HEK293 (cell line): Measurements from ENCODE around the gene GUF1.

ENCODE experiments used
- CTCF ChIA-PET: fragments of 350-600 bp; formaldehyde crosslinking; extraction: SDS; loops from one replicate; lab custom pipeline; 2021; ENCODE audit warnings: antibody characterized with exemption; lab: Yijun Ruan, JAX
- POLR2A ChIA-PET: fragments of 300-600 bp; formaldehyde crosslinking; extraction: SDS; loops from one replicate; lab custom pipeline; 2020; ENCODE audit warnings: antibody characterized with exemption, inconsistent platforms; lab: Yijun Ruan, JAX
- H3K27ac ChIP-seq: fragments of 200-500 bp; sonication (Bioruptor generic); 2 replicates; pipeline ENCODE4 v1.5.1; 2014; ENCODE audit warnings: low read depth, low read length, control low read depth, inconsistent platforms; ENCODE audit errors: extremely low read depth
- H3K36me3 ChIP-seq, 2 experiments: fragments of 200-500 bp in 1 of 2; sonication (Bioruptor generic) in 1 of 2; 1 replicate in 1 of 2; 2 replicates in 1 of 2; pipeline ENCODE4 v1.5.1; 2014 to 2017; ENCODE audit warnings: inconsistent platforms in 2 of 2, low read length in 2 of 2; ENCODE audit not compliant: control insufficient read depth in 2 of 2, insufficient read depth in 1 of 2
- H3K4me1 ChIP-seq: fragments of 200-500 bp; sonication (Bioruptor generic); 2 replicates; pipeline ENCODE4 v1.5.1; 2014; ENCODE audit warnings: mild to moderate bottlenecking, low read length, inconsistent platforms; ENCODE audit not compliant: control insufficient read depth, insufficient read depth
- H3K4me3 ChIP-seq: 2 replicates; pipeline ENCODE4 v1.5.1; 2011; ENCODE audit warnings: low read depth, mild to moderate bottlenecking, control low read depth, low read length, moderate library complexity
- H3K9me3 ChIP-seq: fragments of 200-500 bp; sonication (Bioruptor generic); 2 replicates; pipeline ENCODE4 v1.5.1; 2014; ENCODE audit warnings: low read depth, low read length, inconsistent platforms; ENCODE audit not compliant: control insufficient read depth, insufficient read depth
- FEZF1 ChIP-seq: fragments of 450-650 bp; formaldehyde crosslinking; IDR thresholded peaks from 2 replicates; pipeline ENCODE4 v1.5.1; 2016; ENCODE audit warnings: missing biosample characterization, missing genetic modification characterization
- HOXA7 ChIP-seq: sonication (generic); formaldehyde crosslinking; IDR thresholded peaks from 2 replicates; pipeline ENCODE4 v1.8.1; 2022; ENCODE audit warnings: missing genetic modification reagents, borderline replicate concordance
- KLF1 ChIP-seq: fragments of 450-650 bp; formaldehyde crosslinking; IDR thresholded peaks from 2 replicates; pipeline ENCODE4 v1.5.1; 2016; ENCODE audit warnings: missing biosample characterization, missing genetic modification characterization
- MEIS1 ChIP-seq: sonication (generic); formaldehyde crosslinking; IDR thresholded peaks from 2 replicates; pipeline ENCODE4 v1.8.1; 2022; ENCODE audit warnings: missing genetic modification reagents, mild to moderate bottlenecking, borderline replicate concordance
- PRDM1 ChIP-seq: fragments of 450-650 bp; formaldehyde crosslinking; IDR thresholded peaks from 2 replicates; pipeline ENCODE4; 2016; ENCODE audit warnings: missing biosample characterization, missing genetic modification characterization
- ZBTB21 ChIP-seq: fragments of 450-650 bp; formaldehyde crosslinking; IDR thresholded peaks from 2 replicates; pipeline ENCODE4 v1.5.1; 2017; ENCODE audit warnings: missing biosample characterization, missing genetic modification characterization
- ZNF169 ChIP-seq: fragments of 450-650 bp; formaldehyde crosslinking; IDR thresholded peaks from 2 replicates; pipeline ENCODE4 v1.5.1; 2016; ENCODE audit warnings: missing biosample characterization, missing genetic modification characterization
- ZNF391 ChIP-seq: fragments of 450-650 bp; formaldehyde crosslinking; IDR thresholded peaks from 2 replicates; pipeline ENCODE4 v1.5.1; 2016; ENCODE audit warnings: low read depth, missing biosample characterization, missing genetic modification characterization, borderline replicate concordance
- ZNF510 ChIP-seq: fragments of 450-650 bp; formaldehyde crosslinking; IDR thresholded peaks from 2 replicates; pipeline ENCODE4 v1.5.1; 2018; ENCODE audit warnings: mild to moderate bottlenecking, missing genetic modification characterization, missing biosample characterization; ENCODE audit not compliant: insufficient replicate concordance
- ZNF514 ChIP-seq: fragments of 450-650 bp; formaldehyde crosslinking; IDR thresholded peaks from 2 replicates; pipeline ENCODE4 v1.5.1; 2016; ENCODE audit warnings: missing biosample characterization, missing genetic modification characterization
- ZNF555 ChIP-seq: fragments of 450-650 bp; formaldehyde crosslinking; conservative IDR thresholded peaks from 2 replicates; pipeline ENCODE4 v1.5.1; 2017; ENCODE audit warnings: missing biosample characterization, mild to moderate bottlenecking, missing genetic modification characterization, inconsistent platforms
- ZNF585B ChIP-seq: fragments of 450-650 bp; formaldehyde crosslinking; IDR thresholded peaks from 2 replicates; pipeline ENCODE4 v1.5.1; 2016; ENCODE audit warnings: missing biosample characterization, missing genetic modification characterization
- ZNF596 ChIP-seq: fragments of 450-650 bp; IDR thresholded peaks from 2 replicates; pipeline ENCODE4 v1.5.0; 2018; ENCODE audit warnings: missing biosample characterization, mild to moderate bottlenecking, missing genetic modification characterization, moderate library complexity
- ZNF600 ChIP-seq: fragments of 450-650 bp; formaldehyde crosslinking; IDR thresholded peaks from 2 replicates; pipeline ENCODE4 v1.5.1; 2016; ENCODE audit warnings: missing biosample characterization, missing genetic modification characterization
- ZNF658 ChIP-seq: fragments of 450-650 bp; formaldehyde crosslinking; IDR thresholded peaks from 2 replicates; pipeline ENCODE4; 2016; ENCODE audit warnings: missing biosample characterization, missing genetic modification characterization
- ZNF677 ChIP-seq: fragments of 450-650 bp; IDR thresholded peaks from 2 replicates; pipeline ENCODE4 v1.5.0; 2018; ENCODE audit warnings: missing biosample characterization, mild to moderate bottlenecking, missing genetic modification characterization, moderate library complexity
- ZNF777 ChIP-seq: fragments of 450-650 bp; formaldehyde crosslinking; IDR thresholded peaks from 2 replicates; pipeline ENCODE4 v1.5.1; 2017; ENCODE audit warnings: missing biosample characterization, missing genetic modification characterization, borderline replicate concordance
- ZNF837 ChIP-seq: fragments of 450-650 bp; formaldehyde crosslinking; IDR thresholded peaks from 2 replicates; pipeline ENCODE4 v1.5.1; 2016; ENCODE audit warnings: missing biosample characterization, missing genetic modification characterization
- ZSCAN30 ChIP-seq: fragments of 450-650 bp; IDR thresholded peaks from 2 replicates; pipeline ENCODE4 v1.5.1; 2018; ENCODE audit warnings: missing biosample characterization, mild to moderate bottlenecking, missing genetic modification characterization, moderate library complexity
- TF ChIP-seq, protein P1 (sequence below): fragments of 450-650 bp; formaldehyde crosslinking; IDR thresholded peaks from 2 replicates; pipeline ENCODE4 v1.5.1; 2017; ENCODE audit warnings: missing biosample characterization, mild to moderate bottlenecking, missing genetic modification characterization, moderate library complexity
- TF ChIP-seq, protein P2 (sequence below): fragments of 450-650 bp; formaldehyde crosslinking; IDR thresholded peaks from 2 replicates; pipeline ENCODE4 v1.5.1; 2017; ENCODE audit warnings: missing biosample characterization, missing genetic modification characterization
- TF ChIP-seq, protein P3 (sequence below): fragments of 450-650 bp; formaldehyde crosslinking; IDR thresholded peaks from 2 replicates; pipeline ENCODE4 v1.5.1; 2016; ENCODE audit warnings: missing biosample characterization, missing genetic modification characterization
- TF ChIP-seq, protein P4 (sequence below): fragments of 450-650 bp; formaldehyde crosslinking; IDR thresholded peaks from 2 replicates; pipeline ENCODE4 v1.5.1; 2016; ENCODE audit warnings: missing biosample characterization, missing genetic modification characterization
- TF ChIP-seq, protein P5 (sequence below): fragments of 450-650 bp; formaldehyde crosslinking; IDR thresholded peaks from 2 replicates; pipeline ENCODE4 v1.5.0; 2017; ENCODE audit warnings: missing biosample characterization, missing genetic modification characterization, borderline replicate concordance

Gene GUF1

DNA sequence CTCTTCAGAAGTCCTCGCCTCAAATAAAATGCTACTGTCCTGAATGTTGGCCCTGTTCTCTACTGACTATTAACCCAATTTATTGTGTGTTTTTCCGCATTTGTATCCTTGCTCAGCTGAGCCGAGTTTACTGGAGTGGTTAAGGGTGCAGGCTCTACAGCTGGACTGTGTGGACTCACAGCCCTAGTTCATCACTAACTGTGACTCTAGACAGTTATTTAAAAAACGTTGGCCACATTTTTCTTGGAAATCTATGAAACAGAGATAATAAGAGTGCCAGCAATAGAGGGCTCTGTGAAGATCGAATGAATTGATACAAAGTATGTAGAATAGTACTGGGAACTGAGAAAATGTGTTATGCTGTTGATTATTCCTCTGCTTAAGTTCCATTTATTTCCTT lies 2.9 kb upstream of the GUF1 start (continued):
- TF ChIP-seq, protein P1, sequence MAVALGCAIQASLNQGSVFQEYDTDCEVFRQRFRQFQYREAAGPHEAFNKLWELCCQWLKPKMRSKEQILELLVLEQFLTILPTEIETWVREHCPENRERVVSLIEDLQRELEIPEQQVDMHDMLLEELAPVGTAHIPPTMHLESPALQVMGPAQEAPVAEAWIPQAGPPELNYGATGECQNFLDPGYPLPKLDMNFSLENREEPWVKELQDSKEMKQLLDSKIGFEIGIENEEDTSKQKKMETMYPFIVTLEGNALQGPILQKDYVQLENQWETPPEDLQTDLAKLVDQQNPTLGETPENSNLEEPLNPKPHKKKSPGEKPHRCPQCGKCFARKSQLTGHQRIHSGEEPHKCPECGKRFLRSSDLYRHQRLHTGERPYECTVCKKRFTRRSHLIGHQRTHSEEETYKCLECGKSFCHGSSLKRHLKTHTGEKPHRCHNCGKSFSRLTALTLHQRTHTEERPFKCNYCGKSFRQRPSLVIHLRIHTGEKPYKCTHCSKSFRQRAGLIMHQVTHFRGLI (tag by site-specific recombination) = no peak
- TF ChIP-seq ZNF596 (no peak), ZNF391 (tag by site-specific recombination) (no peak), ZNF777 (tag by site-specific recombination) (no peak), ZNF677 (tag by site-specific recombination) (no peak), FEZF1 (tag by site-specific recombination) (no peak), ZNF510 (tag by site-specific recombination) (no peak)
- TF ChIP-seq, protein P2, sequence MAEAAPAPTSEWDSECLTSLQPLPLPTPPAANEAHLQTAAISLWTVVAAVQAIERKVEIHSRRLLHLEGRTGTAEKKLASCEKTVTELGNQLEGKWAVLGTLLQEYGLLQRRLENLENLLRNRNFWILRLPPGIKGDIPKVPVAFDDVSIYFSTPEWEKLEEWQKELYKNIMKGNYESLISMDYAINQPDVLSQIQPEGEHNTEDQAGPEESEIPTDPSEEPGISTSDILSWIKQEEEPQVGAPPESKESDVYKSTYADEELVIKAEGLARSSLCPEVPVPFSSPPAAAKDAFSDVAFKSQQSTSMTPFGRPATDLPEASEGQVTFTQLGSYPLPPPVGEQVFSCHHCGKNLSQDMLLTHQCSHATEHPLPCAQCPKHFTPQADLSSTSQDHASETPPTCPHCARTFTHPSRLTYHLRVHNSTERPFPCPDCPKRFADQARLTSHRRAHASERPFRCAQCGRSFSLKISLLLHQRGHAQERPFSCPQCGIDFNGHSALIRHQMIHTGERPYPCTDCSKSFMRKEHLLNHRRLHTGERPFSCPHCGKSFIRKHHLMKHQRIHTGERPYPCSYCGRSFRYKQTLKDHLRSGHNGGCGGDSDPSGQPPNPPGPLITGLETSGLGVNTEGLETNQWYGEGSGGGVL (tag by site-specific recombination) = no peak

DNA sequence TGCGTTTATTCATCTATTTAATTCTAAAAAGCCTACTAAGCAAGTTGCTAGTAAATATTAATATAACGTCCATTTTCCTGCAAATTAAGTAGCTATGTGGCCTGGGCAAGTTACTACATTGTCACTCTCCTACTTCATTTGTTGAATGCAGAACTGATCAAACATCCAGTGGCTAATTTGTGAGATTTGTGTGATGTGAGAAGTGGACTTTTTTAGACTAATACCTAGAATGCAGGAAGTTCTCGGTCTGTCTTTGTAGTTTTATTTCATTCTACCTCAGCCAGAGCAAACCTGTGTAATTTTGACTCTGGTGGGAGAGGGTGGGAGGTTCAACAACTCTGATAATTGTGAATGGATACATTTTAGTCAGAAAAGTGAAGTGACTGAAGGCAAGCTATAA lies 840 bp downstream of the GUF1 start:
- no peak for TF ChIP-seq KLF1
- TF ChIP-seq, protein P3, sequence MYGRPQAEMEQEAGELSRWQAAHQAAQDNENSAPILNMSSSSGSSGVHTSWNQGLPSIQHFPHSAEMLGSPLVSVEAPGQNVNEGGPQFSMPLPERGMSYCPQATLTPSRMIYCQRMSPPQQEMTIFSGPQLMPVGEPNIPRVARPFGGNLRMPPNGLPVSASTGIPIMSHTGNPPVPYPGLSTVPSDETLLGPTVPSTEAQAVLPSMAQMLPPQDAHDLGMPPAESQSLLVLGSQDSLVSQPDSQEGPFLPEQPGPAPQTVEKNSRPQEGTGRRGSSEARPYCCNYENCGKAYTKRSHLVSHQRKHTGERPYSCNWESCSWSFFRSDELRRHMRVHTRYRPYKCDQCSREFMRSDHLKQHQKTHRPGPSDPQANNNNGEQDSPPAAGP = no peak
- no peak for TF ChIP-seq PRDM1 (tag by site-specific recombination)
- no peak for TF ChIP-seq HOXA7 (CRISPR knock-in tag)
- TF ChIP-seq, protein P4, sequence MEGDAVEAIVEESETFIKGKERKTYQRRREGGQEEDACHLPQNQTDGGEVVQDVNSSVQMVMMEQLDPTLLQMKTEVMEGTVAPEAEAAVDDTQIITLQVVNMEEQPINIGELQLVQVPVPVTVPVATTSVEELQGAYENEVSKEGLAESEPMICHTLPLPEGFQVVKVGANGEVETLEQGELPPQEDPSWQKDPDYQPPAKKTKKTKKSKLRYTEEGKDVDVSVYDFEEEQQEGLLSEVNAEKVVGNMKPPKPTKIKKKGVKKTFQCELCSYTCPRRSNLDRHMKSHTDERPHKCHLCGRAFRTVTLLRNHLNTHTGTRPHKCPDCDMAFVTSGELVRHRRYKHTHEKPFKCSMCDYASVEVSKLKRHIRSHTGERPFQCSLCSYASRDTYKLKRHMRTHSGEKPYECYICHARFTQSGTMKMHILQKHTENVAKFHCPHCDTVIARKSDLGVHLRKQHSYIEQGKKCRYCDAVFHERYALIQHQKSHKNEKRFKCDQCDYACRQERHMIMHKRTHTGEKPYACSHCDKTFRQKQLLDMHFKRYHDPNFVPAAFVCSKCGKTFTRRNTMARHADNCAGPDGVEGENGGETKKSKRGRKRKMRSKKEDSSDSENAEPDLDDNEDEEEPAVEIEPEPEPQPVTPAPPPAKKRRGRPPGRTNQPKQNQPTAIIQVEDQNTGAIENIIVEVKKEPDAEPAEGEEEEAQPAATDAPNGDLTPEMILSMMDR (tag by site-specific recombination) = no peak
- TF ChIP-seq, protein P5, sequence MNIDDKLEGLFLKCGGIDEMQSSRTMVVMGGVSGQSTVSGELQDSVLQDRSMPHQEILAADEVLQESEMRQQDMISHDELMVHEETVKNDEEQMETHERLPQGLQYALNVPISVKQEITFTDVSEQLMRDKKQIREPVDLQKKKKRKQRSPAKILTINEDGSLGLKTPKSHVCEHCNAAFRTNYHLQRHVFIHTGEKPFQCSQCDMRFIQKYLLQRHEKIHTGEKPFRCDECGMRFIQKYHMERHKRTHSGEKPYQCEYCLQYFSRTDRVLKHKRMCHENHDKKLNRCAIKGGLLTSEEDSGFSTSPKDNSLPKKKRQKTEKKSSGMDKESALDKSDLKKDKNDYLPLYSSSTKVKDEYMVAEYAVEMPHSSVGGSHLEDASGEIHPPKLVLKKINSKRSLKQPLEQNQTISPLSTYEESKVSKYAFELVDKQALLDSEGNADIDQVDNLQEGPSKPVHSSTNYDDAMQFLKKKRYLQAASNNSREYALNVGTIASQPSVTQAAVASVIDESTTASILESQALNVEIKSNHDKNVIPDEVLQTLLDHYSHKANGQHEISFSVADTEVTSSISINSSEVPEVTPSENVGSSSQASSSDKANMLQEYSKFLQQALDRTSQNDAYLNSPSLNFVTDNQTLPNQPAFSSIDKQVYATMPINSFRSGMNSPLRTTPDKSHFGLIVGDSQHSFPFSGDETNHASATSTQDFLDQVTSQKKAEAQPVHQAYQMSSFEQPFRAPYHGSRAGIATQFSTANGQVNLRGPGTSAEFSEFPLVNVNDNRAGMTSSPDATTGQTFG (tag by site-specific recombination) = no peak
- no peak for TF ChIP-seq ZNF555 (tag by site-specific recombination)
- TF ChIP-seq, protein P1 (tag by site-specific recombination) = no peak
- TF ChIP-seq ZSCAN30 = no peak
- no peak for TF ChIP-seq ZNF514 (tag by site-specific recombination)
- no peak for TF ChIP-seq MEIS1 (CRISPR knock-in tag)
- no peak for TF ChIP-seq ZNF585B
- no peak for TF ChIP-seq ZNF600 (tag by site-specific recombination)
- no peak for TF ChIP-seq ZNF837 (tag by site-specific recombination)
- no peak for TF ChIP-seq ZNF169 (tag by site-specific recombination)
- no peak for TF ChIP-seq ZNF658 (tag by site-specific recombination)
- no peak for TF ChIP-seq ZBTB21
- Histone ChIP-seq H3K9me3 (no peaks in the 10 kb centered on the region), H3K27ac (no peak overlapping the region), H3K36me3 (peaks cover 7 to 32% of the 10 kb centered on the region in 2 experiments; a peak in 2 of 3 replicates), H3K4me1 (no peaks in the 10 kb centered on the region), H3K4me3 (peak overlapping the region; percentile 84)
- CTCF ChIA-PET = no interaction called here
- POLR2A ChIA-PET = interaction anchor here (2.2 kb wide), 1 partner anchor 47 kb away, joined by 16 read pairs; the partner anchor contains the start of gene GNPDA2
